ENCODE measurements around the gene EIF3J. TPM values are rescaled to one million over a fixed set of nuclear protein-coding genes. Genes with fewer than 3 reads are reported as not detected.
"Not testable (repeated sequence)": the region's sequence is repeated elsewhere in the genome, so short reads cannot be mapped to it uniquely, and the experiment has no call there.

EIF3J gene
- total RNA-seq, 1 donor from 2014 or later = 47.7 TPM

DNA sequence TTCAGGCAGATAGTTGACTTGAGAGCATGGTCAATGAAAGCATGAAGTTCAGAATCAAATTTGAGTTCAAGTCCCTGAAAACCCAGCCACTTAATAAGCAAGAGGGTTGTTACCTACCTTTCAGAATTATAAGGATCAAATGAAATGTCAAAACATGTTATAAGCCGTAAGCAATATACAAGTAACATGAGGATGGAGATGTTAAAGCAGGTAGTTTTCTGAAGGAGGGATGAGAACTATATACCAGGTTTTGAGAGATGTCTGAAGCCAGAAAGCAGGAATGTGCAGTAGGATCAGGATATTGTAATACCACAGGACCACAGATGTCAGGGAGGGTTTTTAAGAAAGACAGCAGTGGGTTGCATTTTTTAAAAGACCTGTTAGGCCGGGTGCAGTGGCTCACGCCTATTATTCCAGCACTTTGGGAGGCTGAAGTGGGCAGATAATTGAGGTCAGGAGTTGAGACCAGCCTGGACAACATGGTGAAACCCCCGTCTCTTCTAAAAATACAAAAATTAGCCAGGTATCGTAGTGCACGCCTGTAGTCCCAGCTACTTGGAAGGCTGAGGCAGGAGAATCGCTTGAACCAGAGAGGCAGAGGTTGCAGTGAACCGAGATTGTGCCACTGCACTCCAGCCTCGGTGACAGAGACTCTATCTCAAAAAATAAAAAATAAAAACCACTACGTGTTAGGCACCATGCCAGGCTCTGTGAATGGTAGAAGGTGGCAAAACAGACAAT is 6.9 kb upstream of the EIF3J start:
- Histone ChIP-seq H3K36me3 (ENCODE audit: control insufficient read depth, insufficient read depth, low read length) (no peaks in the 10 kb centered on the region), H3K27me3 (ENCODE audit: control insufficient read depth, insufficient read depth, low read length) (no peaks in the 10 kb centered on the region), H3K4me3 (ENCODE audit: low read depth, low read length) (no peak overlapping the region)
- TF ChIP-seq, protein P1, sequence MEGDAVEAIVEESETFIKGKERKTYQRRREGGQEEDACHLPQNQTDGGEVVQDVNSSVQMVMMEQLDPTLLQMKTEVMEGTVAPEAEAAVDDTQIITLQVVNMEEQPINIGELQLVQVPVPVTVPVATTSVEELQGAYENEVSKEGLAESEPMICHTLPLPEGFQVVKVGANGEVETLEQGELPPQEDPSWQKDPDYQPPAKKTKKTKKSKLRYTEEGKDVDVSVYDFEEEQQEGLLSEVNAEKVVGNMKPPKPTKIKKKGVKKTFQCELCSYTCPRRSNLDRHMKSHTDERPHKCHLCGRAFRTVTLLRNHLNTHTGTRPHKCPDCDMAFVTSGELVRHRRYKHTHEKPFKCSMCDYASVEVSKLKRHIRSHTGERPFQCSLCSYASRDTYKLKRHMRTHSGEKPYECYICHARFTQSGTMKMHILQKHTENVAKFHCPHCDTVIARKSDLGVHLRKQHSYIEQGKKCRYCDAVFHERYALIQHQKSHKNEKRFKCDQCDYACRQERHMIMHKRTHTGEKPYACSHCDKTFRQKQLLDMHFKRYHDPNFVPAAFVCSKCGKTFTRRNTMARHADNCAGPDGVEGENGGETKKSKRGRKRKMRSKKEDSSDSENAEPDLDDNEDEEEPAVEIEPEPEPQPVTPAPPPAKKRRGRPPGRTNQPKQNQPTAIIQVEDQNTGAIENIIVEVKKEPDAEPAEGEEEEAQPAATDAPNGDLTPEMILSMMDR (IDR thresholded peaks at IDR 0.05; ENCODE audit: insufficient read depth, low read length, poor library complexity, severe bottlenecking) = no peak
- DNase-seq (ENCODE audit: low read depth) = no peak

DNA sequence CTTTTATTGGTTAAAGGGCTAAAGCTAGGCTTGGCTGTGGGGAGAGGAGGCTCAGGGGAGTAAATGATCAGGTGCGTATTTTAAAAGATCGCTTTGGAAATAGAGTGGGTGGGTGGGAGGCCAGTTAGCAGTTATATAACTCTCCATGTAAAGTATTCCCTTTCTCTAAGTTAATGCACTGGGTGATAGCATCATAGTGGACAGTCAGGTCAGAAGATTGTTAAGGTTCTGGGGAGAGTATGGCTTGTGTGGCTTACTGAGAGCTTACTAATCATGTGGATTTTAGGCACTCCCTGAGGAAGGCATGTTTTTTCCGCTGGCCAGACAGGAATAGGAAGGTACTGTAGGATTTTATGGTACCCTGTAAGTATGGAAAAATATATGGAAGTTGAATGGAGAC is 6.3 kb upstream of the EIF3J start:
- Histone ChIP-seq H3K4me3 (ENCODE audit: low read depth, low read length) (no peak overlapping the region), H3K27me3 (ENCODE audit: control insufficient read depth, insufficient read depth, low read length) (no peaks in the 10 kb centered on the region), H3K36me3 (ENCODE audit: control insufficient read depth, insufficient read depth, low read length) (no peaks in the 10 kb centered on the region)
- TF ChIP-seq, protein P1 (IDR thresholded peaks at IDR 0.05; ENCODE audit: insufficient read depth, low read length, poor library complexity, severe bottlenecking) = no peak
- no peak for DNase-seq (ENCODE audit: low read depth)

DNA sequence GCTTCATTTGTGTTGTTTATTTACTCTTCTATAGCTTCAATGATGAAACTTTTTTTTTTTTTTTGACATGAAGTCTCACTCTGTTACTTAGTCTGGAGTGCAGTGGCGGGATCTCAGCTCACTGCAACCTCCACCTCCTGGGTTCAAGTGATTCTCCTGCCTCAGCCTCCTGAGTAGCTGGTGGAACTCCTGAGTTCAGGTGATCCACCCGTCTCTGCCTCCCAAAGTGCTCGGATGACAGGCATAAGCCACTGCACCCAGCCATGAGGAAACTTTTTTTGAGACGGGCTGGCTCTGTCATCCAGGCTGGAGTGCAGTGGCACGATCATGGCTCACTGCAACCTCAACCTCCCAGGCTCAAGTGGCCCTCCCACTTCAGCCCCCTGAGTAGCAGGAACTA is 4.7 kb upstream of the EIF3J start:
- DNase-seq (ENCODE audit: low read depth); H3K4me3 ChIP-seq (ENCODE audit: low read depth, low read length); H3K36me3 ChIP-seq (ENCODE audit: control insufficient read depth, insufficient read depth, low read length); H3K27me3 ChIP-seq (ENCODE audit: control insufficient read depth, insufficient read depth, low read length): not testable (repeated sequence)

DNA sequence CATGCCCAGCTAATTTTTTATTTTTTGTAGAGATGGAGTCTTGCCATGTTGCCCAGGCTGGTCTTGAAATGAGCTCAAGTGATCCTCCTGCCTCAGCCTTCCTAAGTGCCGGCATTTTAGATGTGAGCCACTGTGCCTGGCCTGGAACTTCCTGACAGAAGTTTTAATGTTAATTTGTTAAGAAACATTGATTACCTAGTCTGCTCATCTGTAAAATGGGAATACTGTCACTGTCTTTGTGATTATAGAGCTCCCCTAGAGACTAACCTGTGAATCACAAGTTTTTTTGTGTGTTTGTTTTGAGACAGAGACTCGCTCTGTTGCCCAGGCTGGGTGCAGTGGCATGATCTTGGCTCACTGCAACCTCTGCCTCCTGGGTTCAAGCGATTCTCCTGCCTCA is 4.3 kb upstream of the EIF3J start:
- no peak for DNase-seq (ENCODE audit: low read depth)
- no peak overlapping the region for H3K4me3 ChIP-seq (ENCODE audit: low read depth, low read length)
- no peaks in the 10 kb centered on the region for H3K36me3 ChIP-seq (ENCODE audit: control insufficient read depth, insufficient read depth, low read length)
- H3K27me3 ChIP-seq (ENCODE audit: control insufficient read depth, insufficient read depth, low read length) = no peaks in the 10 kb centered on the region
- TF ChIP-seq, protein P1 (IDR thresholded peaks at IDR 0.05; ENCODE audit: insufficient read depth, low read length, poor library complexity, severe bottlenecking) = no peak

DNA sequence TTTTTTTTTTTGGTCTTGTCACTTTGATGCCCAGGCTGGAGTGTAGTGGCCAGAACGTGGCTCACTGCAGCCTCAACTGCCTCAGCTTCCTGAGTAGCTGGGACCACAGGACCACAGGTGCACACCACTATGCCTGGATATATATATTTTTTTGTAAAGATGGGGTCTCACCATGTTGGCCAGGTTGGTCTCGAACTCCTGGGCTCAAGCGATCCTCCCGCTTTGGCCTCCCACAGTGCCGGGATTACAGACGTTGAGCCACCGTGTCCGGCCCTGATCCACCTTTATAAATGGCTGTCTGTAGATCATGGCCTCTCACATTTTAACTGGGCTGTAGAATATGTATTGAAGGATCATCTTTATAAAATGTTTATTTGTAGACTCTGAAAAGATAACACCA is 1.9 kb upstream of the EIF3J start:
- TF ChIP-seq, protein P1 (IDR thresholded peaks at IDR 0.05; ENCODE audit: insufficient read depth, low read length, poor library complexity, severe bottlenecking) = no peak
- H3K27me3 ChIP-seq (ENCODE audit: control insufficient read depth, insufficient read depth, low read length) = no peaks in the 10 kb centered on the region
- H3K4me3 ChIP-seq (ENCODE audit: low read depth, low read length) = no peak overlapping the region
- no peaks in the 10 kb centered on the region for H3K36me3 ChIP-seq (ENCODE audit: control insufficient read depth, insufficient read depth, low read length)
- DNase-seq (ENCODE audit: low read depth) = no peak

DNA sequence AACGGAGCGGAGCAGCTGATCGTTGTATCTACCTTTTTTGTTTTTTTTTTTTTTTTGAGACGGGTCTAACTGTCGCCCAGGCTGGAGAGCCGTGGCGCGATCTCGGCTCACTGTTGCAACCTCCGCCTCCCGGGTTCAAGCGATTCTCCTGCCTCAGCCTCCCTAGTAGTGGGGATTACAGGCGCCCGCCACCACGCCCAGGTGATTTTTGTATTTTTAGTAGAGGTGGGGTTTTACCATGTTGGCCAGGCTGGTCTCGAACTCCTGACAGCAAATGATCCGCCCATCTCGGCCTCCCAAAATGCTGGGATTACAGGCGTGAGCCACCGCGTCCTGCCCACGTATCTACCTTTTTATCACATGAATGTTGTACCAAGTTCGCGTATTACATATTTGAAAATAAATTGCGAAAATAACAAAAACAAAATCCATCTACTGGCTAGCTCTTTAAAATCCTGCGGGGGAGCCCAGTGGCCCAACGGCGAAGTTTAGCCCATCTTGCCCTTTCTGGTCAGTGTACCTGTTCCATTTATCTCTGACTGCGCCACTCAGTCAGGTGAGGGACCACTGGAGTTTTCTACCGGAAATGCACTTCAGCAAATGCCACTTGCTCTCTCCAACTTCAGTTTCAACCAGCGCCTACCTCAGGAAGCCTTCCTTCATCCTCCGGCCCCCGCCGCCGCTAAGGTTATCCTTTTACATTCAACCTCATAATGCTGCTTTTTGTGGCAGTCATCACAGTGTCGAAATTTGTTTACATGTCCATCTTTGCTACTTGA is 1.2 kb upstream of the EIF3J start:
- TF ChIP-seq, protein P1 (IDR thresholded peaks at IDR 0.05; ENCODE audit: insufficient read depth, low read length, poor library complexity, severe bottlenecking) = no peak
- Histone ChIP-seq H3K4me3 (ENCODE audit: low read depth, low read length) (peak overlapping the region; percentile 75), H3K36me3 (ENCODE audit: control insufficient read depth, insufficient read depth, low read length) (no peaks in the 10 kb centered on the region), H3K27me3 (ENCODE audit: control insufficient read depth, insufficient read depth, low read length) (no peaks in the 10 kb centered on the region)
- DNase-seq (ENCODE audit: low read depth) = no peak

Measured in kidney epithelial cell (primary cell).